ENCODE measurements around the gene SCFD2.
"Not testable (repeated sequence)": the region's sequence is repeated elsewhere in the genome, so short reads cannot be mapped to it uniquely, and the experiment has no call there.

Gene SCFD2

GRCh38 chr4:53007024-53007423, 358.8 kb downstream of the SCFD2 start:
- DNase-seq: no peak

- DNase-seq: no peak
These were observed 360.1 kb downstream of the SCFD2 start for GRCh38 chr4:53005808-53006207.

- DNase-seq: no peak
These were observed 360.7 kb downstream of the SCFD2 start for GRCh38 chr4:53005149-53005546.

- DNase-seq: no peak
These were observed 361.2 kb downstream of the SCFD2 start for GRCh38 chr4:53004497-53005148.

GRCh38 chr4:53003959-53004358, 361.9 kb downstream of the SCFD2 start:
- DNase-seq: no peak

GRCh38 chr4:53000560-53000959, 365.3 kb downstream of the SCFD2 start:
- DNase-seq: no peak

- DNase-seq: no peak
These were observed 366.2 kb downstream of the SCFD2 start for GRCh38 chr4:52999626-53000025.

GRCh38 chr4:52998413-52998812, 367.4 kb downstream of the SCFD2 start:
- no peak for DNase-seq

- no peak for DNase-seq
These were observed 368.8 kb downstream of the SCFD2 start for GRCh38 chr4:52997132-52997416.

GRCh38 chr4:52996261-52997131, 369.4 kb downstream of the SCFD2 start:
- no peak for DNase-seq

- DNase-seq: no peak
These were observed 370.4 kb downstream of the SCFD2 start for GRCh38 chr4:52995360-52996030.

- DNase-seq: no peak
These were observed 371.3 kb downstream of the SCFD2 start for GRCh38 chr4:52994567-52994966.

- DNase-seq: no peak
These were observed 372.1 kb downstream of the SCFD2 start for GRCh38 chr4:52993771-52994170.

- not testable (repeated sequence) for DNase-seq
These were observed 373.3 kb downstream of the SCFD2 start for GRCh38 chr4:52992551-52992950.

- DNase-seq: no peak
These were observed 374.4 kb downstream of the SCFD2 start for GRCh38 chr4:52991472-52991871.

- DNase-seq: no peak
These were observed 375.2 kb downstream of the SCFD2 start for GRCh38 chr4:52990706-52991105.

GRCh38 chr4:52989865-52990264, 376.0 kb downstream of the SCFD2 start:
- DNase-seq: no peak

GRCh38 chr4:52987392-52988056, 378.3 kb downstream of the SCFD2 start:
- DNase-seq: no peak

- DNase-seq: no peak
These were observed 381.4 kb downstream of the SCFD2 start for GRCh38 chr4:52984462-52984881.

- DNase-seq: no peak
These were observed 382.1 kb downstream of the SCFD2 start for GRCh38 chr4:52983563-52984303.

GRCh38 chr4:52982946-52983340, 382.9 kb downstream of the SCFD2 start:
- no peak for DNase-seq

- DNase-seq: no peak
These were observed 383.5 kb downstream of the SCFD2 start for GRCh38 chr4:52982255-52982945.
